PC-9 (cell line): ENCODE results near the gene CDCA5. TPM values are rescaled to one million over a fixed set of nuclear protein-coding genes. Genes with fewer than 3 reads are reported as not detected.
"Not testable (repeated sequence)": the region's sequence is repeated elsewhere in the genome, so short reads cannot be mapped to it uniquely, and the experiment has no call there.

ENCODE experiments used
- BruUV-seq: library from RNA; stranded (reverse); fragments of 400-500 nt; replicated peaks from 2 replicates; lab custom pipeline; 2021; lab: Mats Ljungman, UMichigan
- CTCF ChIA-PET: fragments of 300-600 bp; sonication (Branson Sonifier 250); formaldehyde crosslinking; loops from one replicate; lab custom pipeline; 2022; ENCODE audit warnings: antibody characterized with exemption; lab: Charles Lee
- POLR2A ChIA-PET: fragments of 300-600 bp; sonication (Branson Sonifier 250); formaldehyde crosslinking; loops from one replicate; lab custom pipeline; 2022; ENCODE audit warnings: antibody characterized with exemption; ENCODE audit not compliant: unreplicated experiment; lab: Charles Lee
- DNase-seq, 2 experiments: peaks; one replicate each; pipeline versions ENCODE4 v3.0.0 to v3.0.0-alpha.2; 2015 to 2022; ENCODE audit warnings: mixed read lengths in 1 of 2
- H2AFZ ChIP-seq: fragments of 200-600 bp; sonication (generic); 2 replicates; pipeline ENCODE4 v1.8.1; 2017; ENCODE audit warnings: antibody characterized with exemption
- H3F3A ChIP-seq: fragments of 200-600 bp; sonication (generic); 2 replicates; pipeline ENCODE4 v1.8.1; 2017; ENCODE audit warnings: antibody characterized with exemption, mild to moderate bottlenecking, low read depth; ENCODE audit not compliant: insufficient read depth
- H3K27ac ChIP-seq: fragments of 200-600 bp; sonication (generic); 2 replicates; pipeline ENCODE4 v1.6.1; 2016; ENCODE audit warnings: mixed run types
- H3K27me3 ChIP-seq: fragments of 200-600 bp; sonication (generic); 2 replicates; pipeline ENCODE4 v1.6.1; 2016; ENCODE audit warnings: low read depth, mixed run types; ENCODE audit not compliant: insufficient read depth
- H3K36me3 ChIP-seq: fragments of 200-600 bp; sonication (generic); 2 replicates; pipeline ENCODE4 v1.6.1; 2016; ENCODE audit warnings: low read depth, mixed run types
- H3K4me1 ChIP-seq: fragments of 200-600 bp; sonication (generic); replicated peaks from 2 replicates; pipeline ENCODE4 v1.6.1; 2016; ENCODE audit warnings: mixed run types; ENCODE audit not compliant: insufficient read depth
- H3K4me2 ChIP-seq: fragments of 200-600 bp; sonication (generic); 2 replicates; pipeline ENCODE4 v1.6.1; 2017; ENCODE audit warnings: mixed run types
- H3K4me3 ChIP-seq: fragments of 200-600 bp; sonication (generic); 2 replicates; pipeline ENCODE4 v1.6.1; 2016; ENCODE audit warnings: mixed run types
- H3K79me2 ChIP-seq: fragments of 200-600 bp; sonication (generic); 2 replicates; pipeline ENCODE4 v1.6.1; 2017; ENCODE audit warnings: low read depth, mixed run types
- H3K9me2 ChIP-seq: fragments of 200-600 bp; sonication (generic); 2 replicates; pipeline ENCODE4 v1.8.1; 2017; ENCODE audit warnings: mild to moderate bottlenecking; ENCODE audit not compliant: insufficient read depth
- H3K9me3 ChIP-seq: fragments of 200-600 bp; sonication (generic); 2 replicates; pipeline ENCODE4 v1.8.1; 2016; ENCODE audit warnings: low read depth; ENCODE audit not compliant: insufficient read depth
- H4K20me1 ChIP-seq: fragments of 200-600 bp; sonication (generic); 2 replicates; pipeline ENCODE4 v1.8.1; 2017; ENCODE audit not compliant: insufficient read depth
- EZH2 ChIP-seq: fragments of 200-600 bp; sonication (generic); IDR thresholded peaks from 2 replicates; pipeline ENCODE4 v1.8.0; 2017; ENCODE audit warnings: antibody characterized with exemption, low read depth
- intact Hi-C: fragments of 100-400 bp; cut with micrococcal nuclease; formaldehyde crosslinking; loops from one replicate; pipeline ENCODE4 v1.10.0; 2022; ENCODE audit not compliant: unreplicated experiment
- total RNA-seq: library from RNA; stranded (reverse); gene quantifications from 2 replicates; pipeline ENCODE4 v1.2.3, GENCODE V29; 2021
- TF ChIP-seq, protein P1 (sequence below): fragments of 200-600 bp; sonication (generic); conservative IDR thresholded peaks from 2 replicates; pipeline ENCODE4 v1.6.1; 2017; ENCODE audit warnings: mixed run types, antibody characterized with exemption, mild to moderate bottlenecking, moderate library complexity

The CDCA5 gene
- total RNA-seq, 1 experiment from 2014 or later, result 86.4 TPM

DNA sequence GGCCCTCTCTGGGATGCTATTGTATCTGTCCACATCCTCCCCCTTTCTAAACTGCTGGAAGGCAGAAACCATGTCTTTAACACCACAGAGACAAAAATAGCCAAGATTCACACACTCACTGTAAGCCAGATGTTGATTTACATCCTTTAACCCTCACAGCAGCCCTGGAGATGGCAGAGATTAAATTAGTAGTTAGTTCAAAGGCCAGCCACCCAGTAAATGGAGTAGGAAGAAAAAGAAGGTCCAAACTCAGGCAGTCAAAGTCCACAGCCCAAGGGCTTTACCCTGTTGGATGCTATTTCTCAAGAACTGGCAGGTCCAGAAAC lies 35.8 kb upstream of the CDCA5 start:
- H3K9me3 ChIP-seq, result no peaks in the 10 kb centered on the region
- peaks cover 75% of the 10 kb centered on the region for H3K79me2 ChIP-seq
- H4K20me1 ChIP-seq, result peaks cover 10% of the 10 kb centered on the region; the same call in 1 of the 2 replicates
- H3F3A ChIP-seq, result peaks cover 73% of the 10 kb centered on the region
- intact Hi-C loops, result loop anchor here (5.0 kb wide), 1 partner anchor 342 kb away; the partner anchor contains the start of gene SF1
- H2AFZ ChIP-seq, result no peak overlapping the region
- BruUV-seq, result no TSS peak
- no peak for DNase-seq
- no peaks in the 10 kb centered on the region for H3K9me2 ChIP-seq
- no peaks in the 10 kb centered on the region for H3K27me3 ChIP-seq
- CTCF ChIA-PET, result no interaction called here
- H3K4me1 ChIP-seq, result peaks cover 43% of the 10 kb centered on the region
- peaks cover 24% of the 10 kb centered on the region for H3K36me3 ChIP-seq
- no peak overlapping the region for H3K4me3 ChIP-seq
- POLR2A ChIA-PET, result interaction anchor here (0.7 kb wide), 1 partner anchor 9 kb away, joined by 3 read pairs; no protein-coding TSS in a partner anchor
- no peak for TF ChIP-seq EZH2
- TF ChIP-seq, protein P1, sequence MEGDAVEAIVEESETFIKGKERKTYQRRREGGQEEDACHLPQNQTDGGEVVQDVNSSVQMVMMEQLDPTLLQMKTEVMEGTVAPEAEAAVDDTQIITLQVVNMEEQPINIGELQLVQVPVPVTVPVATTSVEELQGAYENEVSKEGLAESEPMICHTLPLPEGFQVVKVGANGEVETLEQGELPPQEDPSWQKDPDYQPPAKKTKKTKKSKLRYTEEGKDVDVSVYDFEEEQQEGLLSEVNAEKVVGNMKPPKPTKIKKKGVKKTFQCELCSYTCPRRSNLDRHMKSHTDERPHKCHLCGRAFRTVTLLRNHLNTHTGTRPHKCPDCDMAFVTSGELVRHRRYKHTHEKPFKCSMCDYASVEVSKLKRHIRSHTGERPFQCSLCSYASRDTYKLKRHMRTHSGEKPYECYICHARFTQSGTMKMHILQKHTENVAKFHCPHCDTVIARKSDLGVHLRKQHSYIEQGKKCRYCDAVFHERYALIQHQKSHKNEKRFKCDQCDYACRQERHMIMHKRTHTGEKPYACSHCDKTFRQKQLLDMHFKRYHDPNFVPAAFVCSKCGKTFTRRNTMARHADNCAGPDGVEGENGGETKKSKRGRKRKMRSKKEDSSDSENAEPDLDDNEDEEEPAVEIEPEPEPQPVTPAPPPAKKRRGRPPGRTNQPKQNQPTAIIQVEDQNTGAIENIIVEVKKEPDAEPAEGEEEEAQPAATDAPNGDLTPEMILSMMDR, result no peak
- no peak overlapping the region for H3K4me2 ChIP-seq
- peak overlapping the region; percentile 6; the same call in 1 of the 2 replicates for H3K27ac ChIP-seq

- intact Hi-C loops, result loop anchor here (5.0 kb wide), 1 partner anchor 342 kb away; the partner anchor contains the start of gene SF1
- peaks cover 73% of the 10 kb centered on the region for H3F3A ChIP-seq
- not testable (repeated sequence) for DNase-seq, BruUV-seq, H3K4me2 ChIP-seq, H3K27me3 ChIP-seq, H2AFZ ChIP-seq, H3K9me2 ChIP-seq, H3K9me3 ChIP-seq, H3K4me3 ChIP-seq
- peaks cover 18% of the 10 kb centered on the region for H3K36me3 ChIP-seq
- H3K79me2 ChIP-seq, result peaks cover 71% of the 10 kb centered on the region
- peaks cover 10% of the 10 kb centered on the region; the same call in 1 of the 2 replicates for H4K20me1 ChIP-seq
- H3K4me1 ChIP-seq, result peaks cover 39% of the 10 kb centered on the region
- POLR2A ChIA-PET, result interaction anchor here (0.7 kb wide), 1 partner anchor 9 kb away, joined by 3 read pairs; no protein-coding TSS in a partner anchor
- peak overlapping the region; percentile 6; the same call in 1 of the 2 replicates for H3K27ac ChIP-seq
- CTCF ChIA-PET, result interaction anchor here (0.6 kb wide), 1 partner anchor 661 kb away, joined by 4 read pairs; no protein-coding TSS in a partner anchor
Measured at GRCh38 chr11:65118891-65119669, 35.2 kb upstream of the CDCA5 start.

DNA sequence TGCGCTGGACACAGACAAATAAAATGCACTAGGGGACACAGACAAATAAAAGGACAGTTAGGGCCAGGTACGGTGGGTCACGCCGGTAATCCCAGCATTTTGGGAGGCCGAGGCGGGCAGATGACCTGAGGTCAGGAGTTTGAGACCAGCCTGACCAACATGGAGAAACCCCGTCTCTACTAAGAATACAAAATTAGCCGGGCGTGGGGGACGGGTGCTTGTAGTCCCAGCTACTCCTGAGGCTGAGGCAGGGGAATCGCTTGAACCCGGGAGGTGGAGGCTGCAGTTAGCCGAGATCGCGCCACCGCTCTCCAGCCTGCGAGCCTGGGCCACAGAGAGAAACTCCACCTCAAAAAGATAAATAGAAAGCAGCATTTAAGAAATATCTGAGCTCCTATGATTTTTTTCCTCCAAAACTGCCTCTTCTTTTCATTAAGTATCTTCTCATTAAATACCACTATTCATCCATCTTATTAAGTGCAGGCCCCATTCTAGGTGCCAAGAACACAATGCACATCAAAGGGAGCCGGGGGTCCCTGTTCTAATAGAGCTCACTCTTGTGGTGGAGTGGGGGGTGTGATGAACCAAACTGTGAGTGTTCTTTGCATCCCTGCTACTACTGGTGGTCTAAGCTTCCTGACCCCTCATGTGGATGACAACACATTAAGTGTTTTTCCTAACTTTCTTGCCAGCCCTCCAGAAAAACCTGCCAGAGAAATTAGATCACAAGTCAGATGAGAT lies 34.4 kb upstream of the CDCA5 start:
- H3K9me3 ChIP-seq, result no peaks in the 10 kb centered on the region
- H3K9me2 ChIP-seq, result no peaks in the 10 kb centered on the region
- peaks cover 77% of the 10 kb centered on the region for H3F3A ChIP-seq
- H3K27ac ChIP-seq, result no peak overlapping the region
- peaks cover 17% of the 10 kb centered on the region for H3K36me3 ChIP-seq
- DNase-seq, result no peak
- TF ChIP-seq, protein P1, result peak; percentile 65
- no peak for TF ChIP-seq EZH2
- no peak overlapping the region for H3K4me2 ChIP-seq
- peaks cover 10% of the 10 kb centered on the region; the same call in 1 of the 2 replicates for H4K20me1 ChIP-seq
- POLR2A ChIA-PET, result interaction anchor here (0.5 to 0.6 kb wide), 2 partner anchors 82 to 200 kb away, joined by 3 to 4 read pairs; no protein-coding TSS in a partner anchor
- no peak overlapping the region for H3K4me3 ChIP-seq
- BruUV-seq, result no TSS peak
- H3K27me3 ChIP-seq, result no peaks in the 10 kb centered on the region
- H2AFZ ChIP-seq, result no peak overlapping the region
- intact Hi-C loops, result loop anchor here (5.0 kb wide), 1 partner anchor 341 kb away; the partner anchor contains the start of gene SF1
- peaks cover 37% of the 10 kb centered on the region for H3K4me1 ChIP-seq
- CTCF ChIA-PET, result interaction anchor here (0.6 kb wide), 2 partner anchors 144 to 662 kb away, joined by 4 to 13 read pairs; no protein-coding TSS in a partner anchor
- peaks cover 66% of the 10 kb centered on the region for H3K79me2 ChIP-seq
